ENCODE data around the gene SHROOM3. TPM values are rescaled to one million over a fixed set of nuclear protein-coding genes. Genes with fewer than 3 reads are reported as not detected.

The SHROOM3 gene
- total RNA-seq, 1 donor from 2014 or later, result 16.2 TPM

- Histone ChIP-seq H3K4me3 (no peak overlapping the region), H3K9me3 (replicated peaks) (no peaks in the 10 kb centered on the region), H3K4me1 (peaks cover 32% of the 10 kb centered on the region), H3K27ac (replicated peaks) (no peak overlapping the region), H3K27me3 (ENCODE audit: low read depth) (no peaks in the 10 kb centered on the region), H3K36me3 (no peaks in the 10 kb centered on the region)
- no peak for TF ChIP-seq CTCF (IDR thresholded peaks at IDR 0.05; ENCODE audit: borderline replicate concordance)
- no peak for DNase-seq
- intact Hi-C loops (cut with micrococcal nuclease), result no loop called here
These were observed 129.3 kb downstream of the SHROOM3 start for GRCh38 chr4:76564123-76564915.

GRCh38 chr4:76568262-76568661, 133.2 kb downstream of the SHROOM3 start:
- TF ChIP-seq CTCF (IDR thresholded peaks at IDR 0.05; ENCODE audit: borderline replicate concordance), result no peak
- no peak overlapping the region for H3K27ac ChIP-seq (replicated peaks)
- no peaks in the 10 kb centered on the region for H3K36me3 ChIP-seq
- H3K9me3 ChIP-seq (replicated peaks), result no peaks in the 10 kb centered on the region
- intact Hi-C loops (cut with micrococcal nuclease), result no loop called here
- H3K27me3 ChIP-seq (ENCODE audit: low read depth), result no peaks in the 10 kb centered on the region
- H3K4me3 ChIP-seq, result no peak overlapping the region
- no peak for DNase-seq
- peaks cover 31% of the 10 kb centered on the region for H3K4me1 ChIP-seq

GRCh38 chr4:76569225-76569624, 134.2 kb downstream of the SHROOM3 start:
- no peak overlapping the region for H3K27ac ChIP-seq (replicated peaks)
- TF ChIP-seq CTCF (IDR thresholded peaks at IDR 0.05; ENCODE audit: borderline replicate concordance), result no peak
- H3K27me3 ChIP-seq (ENCODE audit: low read depth), result no peaks in the 10 kb centered on the region
- intact Hi-C loops (cut with micrococcal nuclease), result no loop called here
- no peaks in the 10 kb centered on the region for H3K36me3 ChIP-seq
- DNase-seq, result no peak
- H3K9me3 ChIP-seq (replicated peaks), result no peaks in the 10 kb centered on the region
- peaks cover 22% of the 10 kb centered on the region for H3K4me1 ChIP-seq
- H3K4me3 ChIP-seq, result no peak overlapping the region

GRCh38 chr4:76569706-76570105, 134.7 kb downstream of the SHROOM3 start:
- no peaks in the 10 kb centered on the region for H3K27me3 ChIP-seq (ENCODE audit: low read depth)
- H3K4me1 ChIP-seq, result peaks cover 20% of the 10 kb centered on the region
- intact Hi-C loops (cut with micrococcal nuclease), result no loop called here
- no peak overlapping the region for H3K27ac ChIP-seq (replicated peaks)
- H3K36me3 ChIP-seq, result no peaks in the 10 kb centered on the region
- no peaks in the 10 kb centered on the region for H3K9me3 ChIP-seq (replicated peaks)
- no peak for TF ChIP-seq CTCF (IDR thresholded peaks at IDR 0.05; ENCODE audit: borderline replicate concordance)
- DNase-seq, result no peak
- H3K4me3 ChIP-seq, result no peak overlapping the region

GRCh38 chr4:76570141-76570973, 135.3 kb downstream of the SHROOM3 start:
- TF ChIP-seq CTCF (IDR thresholded peaks at IDR 0.05; ENCODE audit: borderline replicate concordance), result no peak
- no peaks in the 10 kb centered on the region for H3K36me3 ChIP-seq
- H3K4me1 ChIP-seq, result peaks cover 20% of the 10 kb centered on the region
- H3K27me3 ChIP-seq (ENCODE audit: low read depth), result no peaks in the 10 kb centered on the region
- no peak overlapping the region for H3K27ac ChIP-seq (replicated peaks)
- intact Hi-C loops (cut with micrococcal nuclease), result no loop called here
- no peaks in the 10 kb centered on the region for H3K9me3 ChIP-seq (replicated peaks)
- no peak overlapping the region for H3K4me3 ChIP-seq
- no peak for DNase-seq
